Gastrocnemius medialis (tissue), 4 donors: Measurements from ENCODE around the gene GRK1.

Experiments used
- POLR2A ChIP-seq, 2 donors: fragments of 450-650 bp; IDR thresholded peaks; one replicate each; pipeline ENCODE4 v1.6.1; 2017; ENCODE audit warnings: antibody characterized with exemption in 2 of 2, mild to moderate bottlenecking in 2 of 2, moderate library complexity in 2 of 2
- TF ChIP-seq, protein P1 (sequence below), 5 experiments: fragments of 450-650 bp in 3 of 5; fragments of 200-600 bp in 2 of 5; sonication (generic) in 2 of 5; IDR thresholded peaks in 4 of 5; conservative IDR thresholded peaks in 1 of 5; 1 replicate in 4 of 5; 2 replicates in 1 of 5; pipeline ENCODE4 v1.5.1; 2016 to 2019; ENCODE audit warnings: antibody characterized with exemption in 5 of 5, mild to moderate bottlenecking in 3 of 5, moderate library complexity in 3 of 5

DNA sequence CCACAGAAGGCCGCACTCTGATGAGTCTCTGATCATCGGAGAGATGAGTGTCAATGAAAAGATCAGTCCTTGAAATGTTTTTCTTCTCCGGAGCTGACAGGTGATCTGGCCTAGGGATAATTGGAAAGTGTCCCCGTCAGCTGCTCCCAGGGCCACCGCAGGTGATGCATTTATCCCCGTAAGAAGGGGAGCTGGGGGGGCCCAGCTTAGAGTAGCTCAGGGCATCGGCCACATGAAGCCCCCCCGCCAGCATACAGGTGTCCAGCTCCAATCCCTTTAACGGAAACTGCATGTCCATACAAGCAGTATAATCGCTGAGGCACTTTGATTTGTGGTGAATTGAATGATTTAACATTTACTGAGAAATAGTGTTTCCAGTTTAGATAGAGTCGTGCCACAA is 36.7 kb upstream of the GRK1 start:
- TF ChIP-seq, protein P1, sequence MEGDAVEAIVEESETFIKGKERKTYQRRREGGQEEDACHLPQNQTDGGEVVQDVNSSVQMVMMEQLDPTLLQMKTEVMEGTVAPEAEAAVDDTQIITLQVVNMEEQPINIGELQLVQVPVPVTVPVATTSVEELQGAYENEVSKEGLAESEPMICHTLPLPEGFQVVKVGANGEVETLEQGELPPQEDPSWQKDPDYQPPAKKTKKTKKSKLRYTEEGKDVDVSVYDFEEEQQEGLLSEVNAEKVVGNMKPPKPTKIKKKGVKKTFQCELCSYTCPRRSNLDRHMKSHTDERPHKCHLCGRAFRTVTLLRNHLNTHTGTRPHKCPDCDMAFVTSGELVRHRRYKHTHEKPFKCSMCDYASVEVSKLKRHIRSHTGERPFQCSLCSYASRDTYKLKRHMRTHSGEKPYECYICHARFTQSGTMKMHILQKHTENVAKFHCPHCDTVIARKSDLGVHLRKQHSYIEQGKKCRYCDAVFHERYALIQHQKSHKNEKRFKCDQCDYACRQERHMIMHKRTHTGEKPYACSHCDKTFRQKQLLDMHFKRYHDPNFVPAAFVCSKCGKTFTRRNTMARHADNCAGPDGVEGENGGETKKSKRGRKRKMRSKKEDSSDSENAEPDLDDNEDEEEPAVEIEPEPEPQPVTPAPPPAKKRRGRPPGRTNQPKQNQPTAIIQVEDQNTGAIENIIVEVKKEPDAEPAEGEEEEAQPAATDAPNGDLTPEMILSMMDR (IDR thresholded peaks at IDR 0.05 in 4 of 5, conservative IDR thresholded peaks at IDR 0.05 in 1 of 5) = no peak
- no peak for TF ChIP-seq POLR2A (IDR thresholded peaks at IDR 0.05)
